NT2/D1 (cell line): Measurements from ENCODE around the gene PCYT1A.

Experiments used
- DNase-seq: peaks from one replicate; pipeline ENCODE4 v3.0.0-alpha.2; 2011; ENCODE audit warnings: low read depth, low spot score
- H3K27me3 ChIP-seq: 2 replicates; pipeline ENCODE4 v1.6.0; 2011; ENCODE audit warnings: mild to moderate bottlenecking; ENCODE audit not compliant: insufficient read length, insufficient read depth
- H3K36me3 ChIP-seq: 2 replicates; pipeline ENCODE4 v1.6.1; 2011; ENCODE audit warnings: mild to moderate bottlenecking, low read length, mixed read lengths; ENCODE audit not compliant: insufficient read depth, insufficient read length
- H3K4me1 ChIP-seq: 2 replicates; pipeline ENCODE4 v1.5.1; 2011; ENCODE audit not compliant: insufficient read depth, insufficient read length
- H3K4me3 ChIP-seq: 2 replicates; pipeline ENCODE4 v1.5.1; 2011; ENCODE audit warnings: low read depth; ENCODE audit not compliant: insufficient read length
- H3K9ac ChIP-seq: 2 replicates; pipeline ENCODE4 v1.6.0; 2011; ENCODE audit warnings: low read depth; ENCODE audit not compliant: insufficient read length
- H3K9me3 ChIP-seq: 2 replicates; pipeline ENCODE4 v1.5.1; 2011; ENCODE audit warnings: mild to moderate bottlenecking, low read length; ENCODE audit not compliant: insufficient read depth
- SUZ12 ChIP-seq: IDR thresholded peaks from 2 replicates; pipeline ENCODE4 v1.6.1; 2011; ENCODE audit not compliant: insufficient read length, insufficient read depth; ENCODE audit errors: extremely low read depth
- YY1 ChIP-seq: IDR thresholded peaks from 2 replicates; pipeline ENCODE4 v1.6.1; 2011; ENCODE audit not compliant: insufficient read length, insufficient read depth
- ZNF274 ChIP-seq: IDR thresholded peaks from 2 replicates; pipeline ENCODE4 v1.6.1; 2011; ENCODE audit warnings: mild to moderate bottlenecking, low read depth, low read length

PCYT1A gene

DNA sequence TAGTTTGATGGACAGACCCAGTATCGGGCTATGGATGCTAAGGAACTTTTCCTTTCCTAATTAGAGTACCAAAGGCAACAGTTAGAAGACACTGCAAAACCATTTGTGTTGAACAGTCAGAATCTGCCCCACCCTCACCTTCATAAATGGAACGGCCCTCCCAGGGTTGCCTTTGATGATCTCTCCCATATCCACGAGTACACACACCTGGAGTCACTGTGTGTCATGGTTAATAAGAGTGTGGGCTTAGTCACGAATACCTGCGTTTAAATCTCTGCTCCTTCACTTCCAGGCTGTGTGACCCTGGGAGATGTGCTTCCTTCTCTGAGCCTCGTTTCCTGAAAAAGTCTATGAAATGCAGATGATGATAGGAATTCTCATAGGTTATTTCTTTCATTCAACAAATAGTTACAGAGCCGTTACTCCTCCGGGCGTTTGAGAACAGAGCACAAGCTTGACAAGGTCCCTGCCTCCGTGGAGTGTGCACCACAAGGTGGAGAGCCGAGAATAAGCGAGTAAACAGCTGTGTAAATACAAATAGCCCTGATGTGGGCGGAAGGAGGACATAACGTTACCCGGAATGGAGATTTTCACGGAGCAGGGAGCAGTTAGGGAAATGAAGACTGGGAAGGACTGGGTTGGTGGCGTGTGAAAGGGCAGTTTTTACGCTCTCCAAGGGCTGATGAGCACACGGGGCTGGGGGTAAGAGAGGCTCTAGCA is 64.5 kb downstream of the PCYT1A start:
- no peak overlapping the region for H3K4me3 ChIP-seq
- H3K9ac ChIP-seq, result no peak overlapping the region
- no peaks in the 10 kb centered on the region for H3K27me3 ChIP-seq
- no peak for DNase-seq
- H3K4me1 ChIP-seq, result peaks cover 10% of the 10 kb centered on the region
- H3K9me3 ChIP-seq, result no peaks in the 10 kb centered on the region
- TF ChIP-seq SUZ12, result no peak
- no peak for TF ChIP-seq YY1
- TF ChIP-seq ZNF274, result no peak
- H3K36me3 ChIP-seq, result no peaks in the 10 kb centered on the region

GRCh38 chr3:196220991-196221390 is 66.5 kb downstream of the PCYT1A start:
- Histone ChIP-seq H3K27me3 (no peaks in the 10 kb centered on the region), H3K9me3 (no peaks in the 10 kb centered on the region), H3K36me3 (no peaks in the 10 kb centered on the region), H3K4me1 (peaks cover 15% of the 10 kb centered on the region), H3K4me3 (no peak overlapping the region), H3K9ac (no peak overlapping the region)
- no peak for DNase-seq
- no peak for TF ChIP-seq ZNF274
- TF ChIP-seq SUZ12, result no peak
- TF ChIP-seq YY1, result no peak

- no peak overlapping the region for H3K4me3 ChIP-seq
- no peaks in the 10 kb centered on the region for H3K27me3 ChIP-seq
- DNase-seq, result no peak
- no peaks in the 10 kb centered on the region for H3K36me3 ChIP-seq
- H3K4me1 ChIP-seq, result peaks cover 19% of the 10 kb centered on the region
- H3K9ac ChIP-seq, result no peak overlapping the region
- no peaks in the 10 kb centered on the region for H3K9me3 ChIP-seq
- TF ChIP-seq SUZ12, result no peak
- no peak for TF ChIP-seq YY1
- TF ChIP-seq ZNF274, result no peak
Observed at GRCh38 chr3:196220587-196220986, 66.9 kb downstream of the PCYT1A start.

DNA sequence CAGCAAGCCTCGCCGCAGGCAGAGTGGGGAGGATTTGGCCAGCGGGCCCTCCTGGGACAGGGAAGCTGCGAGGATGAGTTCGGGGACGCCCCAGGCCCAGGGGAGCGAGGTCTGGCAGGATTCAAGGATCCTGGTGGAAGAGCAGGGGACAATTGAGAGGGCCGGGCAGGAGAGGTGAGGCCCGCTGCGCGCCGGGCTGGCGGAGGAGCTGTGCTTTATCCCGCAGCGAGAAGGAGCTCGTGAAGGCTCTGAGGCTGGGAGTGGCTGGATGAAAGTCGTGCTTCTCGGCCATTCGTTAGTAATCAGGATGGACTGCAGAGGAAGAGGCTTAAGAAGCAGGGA is 67.6 kb downstream of the PCYT1A start:
- Histone ChIP-seq H3K4me1 (peaks cover 23% of the 10 kb centered on the region), H3K36me3 (no peaks in the 10 kb centered on the region), H3K9ac (no peak overlapping the region), H3K4me3 (no peak overlapping the region), H3K9me3 (no peaks in the 10 kb centered on the region), H3K27me3 (no peaks in the 10 kb centered on the region)
- TF ChIP-seq SUZ12 (no peak), ZNF274 (no peak), YY1 (no peak)
- no peak for DNase-seq

DNA sequence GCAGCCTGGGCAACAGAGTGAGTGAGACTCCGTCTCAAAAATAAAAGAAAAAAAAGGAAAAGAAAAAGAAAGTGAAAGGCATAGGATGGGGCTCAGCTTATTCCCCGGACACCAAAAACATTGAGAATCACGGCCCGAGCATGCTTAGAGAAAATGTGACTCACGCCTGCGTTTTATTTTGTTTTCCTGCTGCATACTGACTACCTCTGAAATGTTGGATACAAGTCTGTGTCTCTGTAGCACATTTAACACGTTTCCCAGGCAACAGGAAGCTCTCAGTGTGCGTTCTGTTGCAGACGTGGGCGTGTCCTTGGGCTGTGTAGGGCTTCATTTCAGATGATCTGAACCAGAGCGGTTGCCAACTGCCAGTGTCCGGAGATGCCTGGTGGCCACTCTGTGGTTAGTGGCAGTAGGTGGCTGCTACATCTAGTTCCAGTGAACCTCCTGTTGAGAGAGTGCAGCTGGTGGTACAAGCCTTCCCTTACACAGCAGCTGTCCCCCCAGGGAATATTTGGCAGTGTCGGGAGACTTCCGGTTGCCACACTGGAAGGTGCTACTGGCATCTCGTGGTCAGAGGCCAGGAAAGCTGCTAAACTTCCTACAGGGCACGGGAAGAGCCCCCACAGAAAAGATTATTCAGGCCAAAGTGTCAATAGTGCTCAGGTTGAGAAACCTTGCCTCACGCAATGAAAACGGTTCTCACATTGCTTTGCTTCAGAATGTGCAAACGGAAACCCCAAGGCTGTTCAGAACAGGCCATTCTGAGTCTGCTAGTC is 68.1 kb downstream of the PCYT1A start:
- Histone ChIP-seq H3K36me3 (no peaks in the 10 kb centered on the region), H3K9ac (no peak overlapping the region), H3K27me3 (no peaks in the 10 kb centered on the region), H3K4me1 (peaks cover 28% of the 10 kb centered on the region), H3K9me3 (no peaks in the 10 kb centered on the region), H3K4me3 (no peak overlapping the region)
- DNase-seq, result no peak
- TF ChIP-seq ZNF274, result no peak
- no peak for TF ChIP-seq SUZ12
- TF ChIP-seq YY1, result no peak

DNA sequence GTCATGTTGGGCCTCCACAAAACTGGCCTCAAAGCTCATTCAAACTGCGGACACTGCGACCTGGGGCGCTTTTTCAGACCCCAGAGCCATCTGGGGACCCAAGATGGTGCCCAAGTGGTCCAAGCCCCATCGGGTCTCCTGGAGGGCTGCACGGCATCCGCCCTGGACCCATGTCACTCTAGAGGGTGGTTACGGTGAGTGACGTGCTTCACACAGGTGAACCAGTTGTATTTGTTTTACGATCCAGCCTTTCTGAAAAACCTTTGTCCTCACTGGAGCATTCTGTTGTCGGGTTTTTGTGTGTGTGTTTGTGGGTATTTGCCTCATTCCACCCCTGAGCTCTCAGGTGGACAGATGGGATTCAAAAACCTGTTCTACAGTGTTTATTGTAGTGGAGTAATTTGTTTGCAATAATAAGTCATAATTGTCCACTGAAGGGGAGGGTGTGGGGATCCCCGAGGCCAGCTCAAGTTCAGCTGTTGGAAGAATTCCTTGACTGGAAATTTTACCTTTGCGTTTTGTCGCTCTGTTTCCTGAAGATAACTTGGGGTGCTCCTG is 69.3 kb downstream of the PCYT1A start:
- DNase-seq, result no peak
- H3K9ac ChIP-seq, result no peak overlapping the region
- H3K9me3 ChIP-seq, result no peaks in the 10 kb centered on the region
- no peaks in the 10 kb centered on the region for H3K27me3 ChIP-seq
- no peaks in the 10 kb centered on the region for H3K36me3 ChIP-seq
- peaks cover 28% of the 10 kb centered on the region for H3K4me1 ChIP-seq
- TF ChIP-seq ZNF274 (no peak), SUZ12 (no peak), YY1 (no peak)
- no peak overlapping the region for H3K4me3 ChIP-seq

DNA sequence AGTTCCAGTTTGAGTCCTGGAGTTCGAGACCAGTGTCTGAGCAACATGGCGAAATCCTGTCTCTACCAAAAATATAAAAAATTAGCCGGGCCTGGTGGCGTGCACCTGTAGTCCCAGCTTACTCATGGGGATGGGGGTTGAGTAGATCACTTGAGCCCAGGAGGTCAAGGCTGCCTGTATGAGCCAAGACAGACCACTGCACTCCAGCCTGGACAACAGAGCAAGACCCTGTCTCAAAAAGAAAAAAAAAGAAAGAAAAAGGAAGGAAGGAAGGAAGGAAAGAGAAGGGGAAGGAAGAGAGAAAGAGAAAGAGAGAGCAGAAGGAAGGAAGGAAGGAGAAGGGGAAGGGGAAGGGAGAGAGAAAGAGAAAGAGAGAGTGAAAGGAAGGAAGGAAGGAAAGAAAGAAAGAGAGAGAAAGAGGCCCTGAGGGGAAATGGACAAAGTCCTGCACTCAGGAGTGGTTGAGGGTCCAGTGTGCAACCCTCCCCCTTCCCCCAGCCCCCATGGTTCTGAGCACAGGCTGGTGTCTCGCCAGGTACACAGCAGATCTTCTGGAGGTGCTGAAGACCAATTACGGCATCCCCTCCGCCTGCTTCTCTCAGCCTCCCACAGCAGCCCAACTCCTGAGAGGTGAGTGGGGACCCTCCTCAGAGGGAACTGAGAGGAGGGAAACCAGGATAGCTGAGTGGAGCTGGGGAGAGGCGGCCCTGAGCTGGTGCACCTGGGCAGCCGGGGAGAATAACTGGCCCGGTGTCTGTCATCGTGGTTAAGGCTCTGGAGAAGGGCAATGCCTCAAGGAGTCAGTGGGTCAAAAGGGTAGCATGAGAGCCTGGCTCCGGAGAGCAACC is 70.0 kb downstream of the PCYT1A start:
- H3K27me3 ChIP-seq, result no peaks in the 10 kb centered on the region
- H3K36me3 ChIP-seq, result no peaks in the 10 kb centered on the region
- H3K9ac ChIP-seq, result no peak overlapping the region
- no peak overlapping the region for H3K4me3 ChIP-seq
- no peaks in the 10 kb centered on the region for H3K9me3 ChIP-seq
- no peak for DNase-seq
- TF ChIP-seq SUZ12 (no peak), YY1 (no peak), ZNF274 (no peak)
- H3K4me1 ChIP-seq, result peaks cover 28% of the 10 kb centered on the region
